C4-2B (cell line): ENCODE data around the gene DLG2.

Experiments used
- CTCF ChIP-seq: fragments of 450-650 bp; conservative IDR thresholded peaks from 2 replicates; pipeline ENCODE4 v1.5.1; 2017; ENCODE audit warnings: mild to moderate bottlenecking
- ZFX ChIP-seq: fragments of 450-650 bp; IDR thresholded peaks from 2 replicates; pipeline ENCODE4 v1.6.1; 2017

DNA sequence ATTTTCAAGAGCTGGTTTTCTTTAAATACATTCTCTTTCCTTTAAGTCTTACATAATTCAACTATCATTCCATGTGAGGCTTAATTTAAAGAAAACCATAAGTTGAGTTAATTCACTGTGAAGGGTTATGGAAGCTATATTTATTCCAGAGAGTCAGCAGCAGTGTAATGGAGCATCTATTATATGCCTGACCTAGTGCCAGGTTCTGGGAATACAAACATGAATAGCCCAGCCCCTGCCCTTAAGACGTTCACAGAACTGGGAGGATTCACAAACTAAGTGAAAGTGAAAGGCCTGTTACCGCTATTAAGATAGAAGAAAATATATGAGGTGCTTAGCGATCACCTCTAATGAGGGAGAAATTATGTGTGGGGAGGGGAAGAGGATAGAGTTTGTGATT is 1932.1 kb downstream of the DLG2 start:
- TF ChIP-seq CTCF (no peak), ZFX (no peak)
